T-cell (primary cell): Measurements from ENCODE around the gene FCMR. TPM values are rescaled to one million over a fixed set of nuclear protein-coding genes. Genes with fewer than 3 reads are reported as not detected.
A peak's percentile ranks its signal among the peaks of the same experiment; 100 is the strongest.

Source experiments
- ATAC-seq, 4 experiments: fragments of 200-7000 bp in 3 of 4; fragments of 150-1000 bp in 1 of 4; cut with Tn5 transposase; replicated peaks in 1 of 4; 1 replicate in 3 of 4; 2 replicates in 1 of 4; pipeline ENCODE4 v1.10.0; 2021; ENCODE audit warnings: moderate library complexity in 3 of 4, mild to moderate bottlenecking in 2 of 4, moderate number of reproducible peaks in 1 of 4
- CTCF ChIA-PET, 2 donors: fragments of 300-600 bp; sonication (Branson Sonifier 250); formaldehyde crosslinking; loops; one replicate each; lab custom pipeline; 2022; ENCODE audit warnings: antibody characterized with exemption in 2 of 2; lab: Charles Lee
- POLR2A ChIA-PET, 2 donors: fragments of 300-600 bp; sonication (Branson Sonifier 250); formaldehyde crosslinking; loops; one replicate each; lab custom pipeline; 2022; ENCODE audit warnings: antibody characterized with exemption in 2 of 2; lab: Charles Lee
- DNase-seq, 35 experiments: peaks; one replicate each; pipeline versions ENCODE4 v3.0.0 to v3.0.0-alpha.2; 2013 to 2023
- H3K27ac ChIP-seq: one replicate; pipeline ENCODE4 v1.5.1; 2013; ENCODE audit warnings: low read length
- H3K27me3 ChIP-seq, 2 experiments: replicated peaks in 1 of 2; 1 replicate in 1 of 2; 2 replicates in 1 of 2; pipeline versions ENCODE4 v1.6.1 to v1.7.0; 2013; ENCODE audit warnings: low read length in 1 of 2, mixed read lengths in 1 of 2; ENCODE audit not compliant: control insufficient read depth in 2 of 2, insufficient read depth in 2 of 2; ENCODE audit errors: extremely low read depth in 1 of 2
- H3K36me3 ChIP-seq, 2 donors: 1 replicate in 1 of 2; 2 replicates in 1 of 2; pipeline versions ENCODE4 v1.6.1 to v1.7.0; 2013; ENCODE audit warnings: low read length in 1 of 2; ENCODE audit not compliant: control insufficient read depth in 2 of 2, insufficient read depth in 1 of 2; ENCODE audit errors: extremely low read depth in 1 of 2
- H3K4me1 ChIP-seq, 2 experiments: 1 replicate in 1 of 2; 2 replicates in 1 of 2; pipeline versions ENCODE4 v1.6.1 to v1.7.0; 2013; ENCODE audit warnings: low read length in 2 of 2, mixed read lengths in 1 of 2; ENCODE audit not compliant: insufficient read depth in 2 of 2, control insufficient read depth in 1 of 2; ENCODE audit errors: extremely low read depth in 1 of 2
- H3K4me3 ChIP-seq, 2 donors: 1 replicate in 1 of 2; 2 replicates in 1 of 2; pipeline versions ENCODE4 v1.5.1 to v1.7.0; 2013; ENCODE audit warnings: mild to moderate bottlenecking in 2 of 2, low read length in 1 of 2, moderate library complexity in 1 of 2; ENCODE audit not compliant: control insufficient read depth in 1 of 2; ENCODE audit errors: extremely low read depth in 1 of 2
- H3K9me3 ChIP-seq: 2 replicates; pipeline ENCODE4 v1.7.0; 2013
- H3K27ac Mint-ChIP-seq, 2 donors: one replicate each; pipeline ENCODE4 v1.8.0; 2020 to 2021; ENCODE audit warnings: mild to moderate bottlenecking in 2 of 2, mixed read lengths in 2 of 2
- H3K27me3 Mint-ChIP-seq, 2 donors: one replicate each; pipeline ENCODE4 v1.8.0; 2021 to 2022; ENCODE audit warnings: mixed read lengths in 2 of 2
- H3K36me3 Mint-ChIP-seq: one replicate; pipeline ENCODE4 v1.8.0; 2021; ENCODE audit warnings: mixed read lengths
- H3K4me1 Mint-ChIP-seq, 3 donors: one replicate each; pipeline ENCODE4 v1.8.0; 2020 to 2022; ENCODE audit warnings: mixed read lengths in 3 of 3, mild to moderate bottlenecking in 1 of 3
- H3K4me3 Mint-ChIP-seq, 3 donors: one replicate each; pipeline ENCODE4 v1.8.0; 2020 to 2022; ENCODE audit warnings: mild to moderate bottlenecking in 3 of 3, mixed read lengths in 3 of 3, moderate library complexity in 3 of 3
- H3K9me3 Mint-ChIP-seq, 3 donors: one replicate each; pipeline ENCODE4 v1.8.0; 2020 to 2022; ENCODE audit warnings: mixed read lengths in 3 of 3
- WGBS: methylation state at CpG from one replicate; pipeline ENCODE4 v1.1.5; 2013; ENCODE audit warnings: missing lambda C conversion rate; ENCODE audit not compliant: insufficient coverage; 5-methylcytosine and 5-hydroxymethylcytosine counted together
- total RNA-seq, 35 experiments: library from RNA in 6 of 35; stranded (reverse) in 6 of 35; fragments of 120-200 nt in 1 of 35; gene quantifications; one replicate each; pipeline versions ENCODE4 v1.2.1 to v1.2.4 and lab custom pipeline; 2013 to 2026

FCMR gene
- total RNA-seq, 5 donors from 2014 or later (not counting 1 experiment from before 2014, with no cell fraction given), result 275 to 576 (median 453) TPM

- Histone ChIP-seq H3K4me3 (peak overlapping the region; percentile 83 to 93), H3K36me3 (no peaks in the 10 kb centered on the region), H3K4me1 (peaks cover 30 to 70% of the 10 kb centered on the region in 2 experiments), H3K27ac (peak overlapping the region; percentile 89), H3K27me3 (no peaks in the 10 kb centered on the region), H3K9me3 (no peaks in the 10 kb centered on the region)
- POLR2A ChIA-PET, result interaction anchor here in 1 of 2 donors (1.0 to 1.1 kb wide), 2 partner anchors 14 to 105 kb away, joined by 3 to 7 read pairs; no protein-coding TSS in a partner anchor
- 28% methylated on average over 6 of the region's 12 CpGs for WGBS
- Mint-ChIP-seq H3K27me3 (no peaks in the 10 kb centered on the region), H3K27ac (no peak overlapping the region), H3K9me3 (no peaks in the 10 kb centered on the region), H3K4me1 (peaks cover 20 to 37% (median 32%) of the 10 kb centered on the region in 3 donors), H3K4me3 (no peak overlapping the region), H3K36me3 (peaks cover 16% of the 10 kb centered on the region)
- DNase-seq, result peak; percentile 66 to 92 (median 83)
- ATAC-seq, result peak; percentile 79 to 86 (median 83)
- CTCF ChIA-PET, result interaction anchor here (1.0 to 3.5 kb wide), 5 partner anchors 9 to 197 kb away, joined by 3 to 52 read pairs (median 17); no protein-coding TSS in a partner anchor
Measured at GRCh38 chr1:206923009-206923960, 1.5 kb upstream of the FCMR start.

GRCh38 chr1:206922524-206922923, 783 bp upstream of the FCMR start:
- Histone ChIP-seq H3K4me3 (peak overlapping the region; percentile 83 to 93), H3K27ac (peak overlapping the region; percentile 89), H3K36me3 (peaks cover 0 to 2% of the 10 kb centered on the region in 2 donors), H3K4me1 (peaks cover 30 to 73% of the 10 kb centered on the region in 2 experiments), H3K27me3 (no peaks in the 10 kb centered on the region), H3K9me3 (no peaks in the 10 kb centered on the region)
- Mint-ChIP-seq H3K36me3 (peaks cover 24% of the 10 kb centered on the region), H3K27ac (no peak overlapping the region), H3K27me3 (no peaks in the 10 kb centered on the region), H3K4me1 (peaks cover 19 to 37% (median 32%) of the 10 kb centered on the region in 3 donors), H3K9me3 (no peaks in the 10 kb centered on the region), H3K4me3 (no peak overlapping the region)
- ChIA-PET POLR2A (interaction anchor here (0.6 to 1.3 kb wide), 6 partner anchors 10 to 105 kb away, joined by 3 to 7 read pairs (median 4); no protein-coding TSS in a partner anchor), CTCF (interaction anchor here (0.7 to 3.5 kb wide), 13 partner anchors 9 to 377 kb away, joined by 3 to 52 read pairs (median 7); no protein-coding TSS in a partner anchor)
- ATAC-seq, result no peak
- DNase-seq, result no peak
- no CpG with 5 or more reads among the region's 1 CpG for WGBS

- H3K4me3 Mint-ChIP-seq, result no peak overlapping the region
- DNase-seq, result no peak
- H3K9me3 ChIP-seq, result no peaks in the 10 kb centered on the region
- H3K27me3 Mint-ChIP-seq, result no peaks in the 10 kb centered on the region
- no peaks in the 10 kb centered on the region for H3K27me3 ChIP-seq
- peak overlapping the region; percentile 89 for H3K27ac ChIP-seq
- ATAC-seq, result no peak
- H3K4me1 ChIP-seq, result peaks cover 42 to 83% of the 10 kb centered on the region in 2 experiments
- H3K36me3 Mint-ChIP-seq, result peaks cover 66% of the 10 kb centered on the region
- peak overlapping the region in 1 of 2 donors; percentile 95 for H3K27ac Mint-ChIP-seq
- H3K4me1 Mint-ChIP-seq, result peaks cover 52 to 78% (median 68%) of the 10 kb centered on the region in 3 donors
- ChIA-PET CTCF (interaction anchor here (0.6 to 1.8 kb wide), 13 partner anchors 9 to 252 kb away, joined by 3 to 8 read pairs (median 3); no protein-coding TSS in a partner anchor), POLR2A (interaction anchor here (1.1 to 1.4 kb wide), 2 partner anchors 55 to 403 kb away, joined by 3 to 5 read pairs; partner anchors contain the start of gene CD55 (in 1 of the 2))
- H3K9me3 Mint-ChIP-seq, result no peaks in the 10 kb centered on the region
- 18% methylated on average over 3 of the region's 3 CpGs for WGBS
- H3K36me3 ChIP-seq, result peaks cover 10 to 45% of the 10 kb centered on the region in 2 donors
- H3K4me3 ChIP-seq, result peak overlapping the region; percentile 83 to 93
Measured at GRCh38 chr1:206918076-206918475, 3.7 kb downstream of the FCMR start.

GRCh38 chr1:206916000-206916709, 5.6 kb downstream of the FCMR start:
- ChIA-PET CTCF (interaction anchor here (0.5 to 2.3 kb wide), 11 partner anchors 10 to 191 kb away, joined by 3 to 8 read pairs (median 4); no protein-coding TSS in a partner anchor), POLR2A (interaction anchor here (0.6 to 0.7 kb wide), 2 partner anchors 218 to 335 kb away, joined by 3 to 7 read pairs; no protein-coding TSS in a partner anchor)
- DNase-seq, result no peak
- Histone ChIP-seq H3K4me1 (peaks cover 46 to 86% of the 10 kb centered on the region in 2 experiments), H3K9me3 (no peaks in the 10 kb centered on the region), H3K4me3 (peak overlapping the region; percentile 83 to 93), H3K36me3 (peaks cover 10 to 61% of the 10 kb centered on the region in 2 donors), H3K27ac (peak overlapping the region; percentile 89), H3K27me3 (no peaks in the 10 kb centered on the region)
- peaks cover 71 to 97% (median 86%) of the 10 kb centered on the region in 3 donors for H3K4me1 Mint-ChIP-seq
- no peaks in the 10 kb centered on the region for H3K9me3 Mint-ChIP-seq
- no peaks in the 10 kb centered on the region for H3K27me3 Mint-ChIP-seq
- no peak overlapping the region for H3K4me3 Mint-ChIP-seq
- WGBS, result 53% methylated on average over 4 of the region's 8 CpGs
- ATAC-seq, result no peak
- peak overlapping the region in 1 of 2 donors; percentile 95 for H3K27ac Mint-ChIP-seq
- H3K36me3 Mint-ChIP-seq, result peaks cover 78% of the 10 kb centered on the region

GRCh38 chr1:206915030-206915735, 6.6 kb downstream of the FCMR start:
- no peak overlapping the region for H3K4me3 Mint-ChIP-seq
- H3K9me3 Mint-ChIP-seq, result no peaks in the 10 kb centered on the region
- peaks cover 75% of the 10 kb centered on the region for H3K36me3 Mint-ChIP-seq
- 85% methylated on average over 12 of the region's 15 CpGs for WGBS
- no peaks in the 10 kb centered on the region for H3K27me3 Mint-ChIP-seq
- ATAC-seq, result no peak
- no peaks in the 10 kb centered on the region for H3K9me3 ChIP-seq
- H3K27ac Mint-ChIP-seq, result peak overlapping the region in 1 of 2 donors; percentile 95
- ChIA-PET POLR2A (no interaction called here), CTCF (interaction anchor here (0.6 to 4.1 kb wide), 7 partner anchors 17 to 189 kb away, joined by 3 to 20 read pairs (median 5); no protein-coding TSS in a partner anchor)
- no peaks in the 10 kb centered on the region for H3K27me3 ChIP-seq
- H3K4me3 ChIP-seq, result peak overlapping the region in 1 of 2 donors; percentile 83
- no peak for DNase-seq
- H3K4me1 Mint-ChIP-seq, result peaks cover 81 to 97% (median 88%) of the 10 kb centered on the region in 3 donors
- peak overlapping the region; percentile 89 for H3K27ac ChIP-seq
- H3K4me1 ChIP-seq, result peaks cover 55 to 91% of the 10 kb centered on the region in 2 experiments
- peaks cover 11 to 70% of the 10 kb centered on the region in 2 donors for H3K36me3 ChIP-seq
